Hindlimb muscle (tissue), 1 donor: ENCODE measurements around the gene DCAF11. TPM values are rescaled to one million over a fixed set of nuclear protein-coding genes. Genes with fewer than 3 reads are reported as not detected.
"Not testable (repeated sequence)": the region's sequence is repeated elsewhere in the genome, so short reads cannot be mapped to it uniquely, and the experiment has no call there.

Experiments
- DNase-seq: peaks from one replicate; pipeline ENCODE4 v3.0.0-alpha.2; 2013
- polyA plus RNA-seq: library from polyadenylated mRNA; unstranded; fragments of 120-200 nt; gene quantifications from one replicate; pipeline ENCODE4 v1.2.1, GENCODE V29; 2013; ENCODE audit not compliant: insufficient read length

Gene DCAF11
- polyA plus RNA-seq, 1 donor = 48.2 TPM

DNA sequence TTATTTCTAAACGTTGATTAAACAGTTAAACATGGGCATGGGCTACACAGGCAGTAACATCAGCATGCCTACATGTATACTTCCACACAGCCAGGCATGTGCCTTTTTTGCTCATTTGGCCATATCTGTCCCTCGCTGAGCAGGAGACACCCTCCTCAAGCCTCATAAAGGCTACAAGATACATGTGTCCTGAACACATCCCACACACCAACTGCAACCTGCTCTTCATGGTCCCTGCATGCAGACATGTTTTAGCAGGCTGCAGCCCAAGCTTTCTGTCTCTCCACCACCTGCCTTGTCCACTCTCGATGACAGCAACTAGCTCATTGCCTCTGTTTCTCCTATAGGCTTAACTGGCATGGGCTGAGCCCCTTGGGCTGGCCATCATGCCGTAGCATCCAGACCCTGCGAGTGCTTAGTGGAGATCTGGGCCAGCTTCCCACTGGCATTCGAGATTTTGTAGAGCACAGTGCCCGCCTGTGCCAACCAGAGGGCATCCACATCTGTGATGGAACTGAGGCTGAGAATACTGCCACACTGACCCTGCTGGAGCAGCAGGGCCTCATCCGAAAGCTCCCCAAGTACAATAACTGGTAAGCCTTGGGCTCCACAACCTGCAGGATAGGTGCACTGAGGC lies 17.9 kb upstream of the DCAF11 start:
- no peak for DNase-seq

DNA sequence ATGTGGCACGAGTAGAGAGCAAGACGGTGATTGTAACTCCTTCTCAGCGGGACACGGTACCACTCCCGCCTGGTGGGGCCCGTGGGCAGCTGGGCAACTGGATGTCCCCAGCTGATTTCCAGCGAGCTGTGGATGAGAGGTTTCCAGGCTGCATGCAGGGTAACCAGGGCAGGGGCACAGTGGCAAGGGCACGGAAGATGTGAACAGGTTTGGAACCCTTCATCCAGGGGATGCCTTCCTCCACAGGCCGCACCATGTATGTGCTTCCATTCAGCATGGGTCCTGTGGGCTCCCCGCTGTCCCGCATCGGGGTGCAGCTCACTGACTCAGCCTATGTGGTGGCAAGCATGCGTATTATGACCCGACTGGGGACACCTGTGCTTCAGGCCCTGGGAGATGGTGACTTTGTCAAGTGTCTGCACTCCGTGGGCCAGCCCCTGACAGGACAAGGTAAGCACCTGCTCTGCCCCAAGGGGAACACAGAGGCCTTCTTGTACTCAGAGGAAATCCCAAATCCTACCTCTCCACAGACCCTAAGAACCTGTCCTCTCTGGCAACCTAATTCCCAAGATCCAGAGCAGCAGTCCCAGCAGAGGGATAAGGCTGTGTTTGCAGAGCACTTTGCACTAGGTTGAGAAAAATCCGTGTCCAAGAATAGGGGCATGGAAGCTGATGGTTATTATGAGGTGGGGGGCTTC lies 16.2 kb upstream of the DCAF11 start:
- DNase-seq = no peak

DNA sequence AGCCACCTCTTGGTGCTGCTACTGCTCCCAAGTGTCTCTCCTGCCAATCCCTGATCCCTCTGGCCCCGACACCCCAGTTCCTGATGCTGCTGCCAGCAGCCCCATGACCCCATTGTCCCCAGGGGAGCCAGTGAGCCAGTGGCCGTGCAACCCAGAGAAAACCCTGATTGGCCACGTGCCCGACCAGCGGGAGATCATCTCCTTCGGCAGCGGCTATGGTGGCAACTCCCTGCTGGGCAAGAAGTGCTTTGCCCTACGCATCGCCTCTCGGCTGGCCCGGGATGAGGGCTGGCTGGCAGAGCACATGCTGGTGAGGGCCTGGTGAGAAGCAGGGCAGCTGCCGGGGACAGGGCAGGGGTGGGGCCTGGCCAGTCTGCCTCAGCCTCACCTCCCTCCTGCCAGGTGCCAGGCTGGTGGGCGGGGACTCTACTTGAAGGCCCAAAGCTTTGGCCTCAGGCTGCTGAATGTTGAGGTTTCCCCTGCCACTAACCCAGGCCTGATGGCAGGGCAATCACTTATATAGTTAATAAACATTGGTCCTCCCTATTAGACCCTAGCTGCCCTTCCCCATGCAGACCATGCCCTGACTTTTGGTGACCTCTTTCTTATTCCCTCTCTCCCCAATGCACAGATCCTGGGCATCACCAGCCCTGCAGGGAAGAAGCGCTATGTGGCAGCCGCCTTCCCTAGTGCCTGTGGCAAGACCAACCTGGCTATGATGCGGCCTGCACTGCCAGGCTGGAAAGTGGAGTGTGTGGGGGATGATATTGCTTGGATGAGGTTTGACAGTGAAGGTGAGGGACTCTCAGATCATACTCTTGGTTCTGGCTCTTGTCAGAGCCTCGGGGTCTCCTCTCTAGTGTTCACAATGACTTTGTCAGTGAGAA lies 15.4 kb upstream of the DCAF11 start:
- DNase-seq = no peak

DNA sequence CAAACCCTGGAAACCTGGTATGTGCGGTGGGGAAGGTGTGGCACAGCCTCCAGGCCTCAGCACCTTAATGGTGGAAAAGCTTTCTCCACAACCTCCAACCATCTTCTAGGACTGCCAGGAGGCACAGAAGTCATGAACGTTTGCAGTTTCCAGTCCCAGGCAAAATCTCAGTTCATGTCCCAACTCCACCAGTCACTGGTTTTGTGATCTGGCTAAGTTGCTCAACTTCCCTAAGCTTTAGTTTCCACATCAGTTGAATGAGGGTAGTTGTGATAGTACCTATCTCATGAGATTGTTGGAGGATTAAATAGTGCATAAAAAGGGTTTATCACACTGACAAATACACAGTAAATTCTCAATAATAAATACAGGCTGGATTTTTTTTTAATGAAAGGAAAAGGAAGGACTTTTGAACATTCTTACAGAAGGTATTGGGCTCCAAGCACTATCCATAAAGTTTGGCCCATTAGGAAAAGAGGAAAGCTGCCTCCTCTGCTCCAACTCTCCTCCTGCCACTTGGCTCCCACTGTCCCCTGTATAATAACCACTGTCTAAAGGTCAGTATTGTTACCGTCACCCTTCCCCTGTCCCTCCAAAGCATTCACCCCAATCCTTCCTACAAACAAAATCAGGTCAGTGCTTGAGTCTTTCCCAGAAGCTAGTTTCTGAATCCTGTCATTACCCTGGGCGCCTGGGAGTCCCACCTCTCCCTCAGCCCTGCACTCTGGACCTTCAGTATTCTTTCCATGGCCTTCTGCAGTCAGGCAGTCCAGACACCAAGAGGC lies 14.2 kb upstream of the DCAF11 start:
- DNase-seq = no peak

DNA sequence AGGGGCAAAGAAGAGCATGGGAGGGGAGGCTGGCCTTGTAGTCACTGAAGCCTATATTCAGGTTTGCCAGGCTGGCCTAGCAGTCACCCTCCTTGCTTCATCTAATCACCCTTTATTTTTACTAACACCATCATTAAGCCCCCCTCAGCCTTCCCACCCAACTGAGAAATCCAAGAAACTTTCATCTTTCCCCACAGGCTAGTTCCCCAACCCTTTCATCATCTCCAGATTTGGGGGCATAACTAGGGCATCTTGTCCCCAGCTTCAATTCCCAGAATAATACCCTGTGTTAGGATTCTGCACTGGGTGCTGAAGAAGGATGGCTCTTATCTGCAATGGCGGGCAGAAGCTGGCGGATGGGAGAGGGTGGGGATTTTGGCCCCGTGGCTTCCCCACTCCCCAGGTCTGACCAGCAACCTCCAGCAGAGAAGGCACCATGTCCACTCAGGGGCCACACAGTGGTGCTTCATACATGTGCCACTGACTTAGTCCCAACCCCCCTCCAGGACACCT lies 13.5 kb upstream of the DCAF11 start:
- DNase-seq = no peak

DNA sequence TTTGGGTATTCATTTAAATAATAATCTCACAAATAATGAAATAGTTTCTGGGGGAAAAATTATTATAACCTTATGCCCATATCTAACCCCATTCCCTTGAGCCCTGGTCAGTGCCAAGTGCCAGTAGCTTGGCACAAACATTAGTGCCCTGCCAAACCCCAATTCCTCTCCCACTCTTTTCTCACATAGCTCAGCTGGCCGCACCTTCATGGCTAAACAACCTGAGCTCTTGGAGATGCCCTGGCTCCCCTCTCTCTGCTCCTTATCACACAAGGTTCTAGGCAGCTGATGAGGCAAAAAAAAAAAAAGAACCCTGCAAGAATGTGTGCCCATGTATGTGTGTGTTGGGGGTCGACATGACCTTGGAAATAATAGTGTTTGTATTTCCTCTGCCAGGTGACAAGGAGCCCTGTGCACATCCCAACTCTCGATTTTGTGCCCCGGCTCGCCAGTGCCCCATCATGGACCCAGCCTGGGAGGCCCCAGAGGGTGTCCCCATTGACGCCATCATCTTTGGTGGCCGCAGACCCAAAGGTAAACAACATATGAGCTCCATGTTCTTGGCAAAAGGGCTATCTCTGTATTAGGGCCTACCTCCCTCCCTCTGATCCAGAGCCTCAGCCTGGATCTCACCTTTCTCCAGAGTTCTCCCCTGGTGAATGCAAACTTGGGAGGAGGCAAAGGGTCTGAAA lies 12.1 kb upstream of the DCAF11 start:
- no peak for DNase-seq

DNA sequence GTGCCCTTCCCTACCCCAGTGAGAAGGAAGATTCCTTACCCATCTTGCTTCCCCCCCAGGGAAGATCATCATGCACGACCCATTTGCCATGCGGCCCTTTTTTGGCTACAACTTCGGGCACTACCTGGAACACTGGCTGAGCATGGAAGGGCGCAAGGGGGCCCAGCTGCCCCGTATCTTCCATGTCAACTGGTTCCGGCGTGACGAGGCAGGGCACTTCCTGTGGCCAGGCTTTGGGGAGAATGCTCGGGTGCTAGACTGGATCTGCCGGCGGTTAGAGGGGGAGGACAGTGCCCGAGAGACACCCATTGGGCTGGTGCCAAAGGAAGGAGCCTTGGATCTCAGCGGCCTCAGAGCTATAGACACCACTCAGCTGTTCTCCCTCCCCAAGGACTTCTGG lies 11.1 kb upstream of the DCAF11 start:
- no peak for DNase-seq

DNA sequence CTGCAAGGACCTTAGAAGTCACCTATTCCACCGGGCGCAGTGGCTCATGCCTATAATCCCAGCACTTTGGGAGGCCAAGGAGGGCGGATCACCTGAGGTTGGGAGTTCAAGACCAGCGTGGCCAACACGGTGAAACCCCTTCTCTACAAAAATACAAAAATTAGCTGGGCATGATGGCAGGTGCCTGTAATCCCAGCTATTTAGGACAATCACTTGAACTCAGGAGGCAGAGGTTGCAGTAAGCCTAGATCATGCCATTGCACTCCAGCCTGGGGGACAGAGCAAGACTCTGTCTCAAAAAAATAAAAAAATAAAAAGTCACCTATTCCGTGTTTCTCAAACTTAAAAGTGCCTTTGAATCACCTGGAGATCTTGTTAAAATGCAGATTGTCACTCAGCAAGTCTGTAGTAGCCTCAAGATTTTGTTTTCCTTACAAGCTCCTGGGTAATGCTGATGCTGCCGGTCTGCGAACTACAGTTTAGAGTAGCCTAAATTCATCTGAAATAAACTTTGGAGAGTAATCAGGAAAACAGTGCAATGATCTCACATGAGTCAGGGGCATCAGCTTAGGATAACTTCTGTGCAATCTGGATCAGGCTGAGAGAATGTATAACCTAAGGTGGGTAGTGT lies 8.9 kb upstream of the DCAF11 start:
- DNase-seq = not testable (repeated sequence)

DNA sequence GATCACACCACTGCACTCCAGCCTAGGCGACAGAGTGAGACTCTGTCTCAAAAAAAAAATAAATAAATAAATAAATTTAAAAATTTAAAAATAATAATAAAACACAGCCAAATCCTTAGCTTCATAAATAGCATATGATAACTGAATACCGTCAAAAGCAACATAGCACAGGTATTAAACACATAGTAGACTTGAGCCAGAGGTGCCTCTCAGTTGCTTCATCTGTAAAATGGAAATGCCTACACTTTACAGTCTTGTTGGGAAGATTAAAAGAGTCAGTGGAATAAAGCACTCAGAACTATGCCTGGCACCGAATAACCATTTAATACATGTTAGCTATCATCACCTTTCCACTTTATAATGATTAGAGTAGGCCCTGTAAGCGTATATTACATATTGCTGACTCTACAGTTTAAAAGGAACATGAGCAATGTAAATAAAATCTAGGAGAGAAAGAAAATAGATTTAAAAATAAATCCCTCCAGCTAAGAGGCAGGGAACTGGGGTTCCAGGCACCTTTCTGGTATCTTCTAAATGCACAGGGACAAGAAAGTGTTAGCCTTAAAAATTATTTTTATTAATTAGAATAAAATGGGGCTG lies 7.8 kb upstream of the DCAF11 start:
- DNase-seq = no peak

DNA sequence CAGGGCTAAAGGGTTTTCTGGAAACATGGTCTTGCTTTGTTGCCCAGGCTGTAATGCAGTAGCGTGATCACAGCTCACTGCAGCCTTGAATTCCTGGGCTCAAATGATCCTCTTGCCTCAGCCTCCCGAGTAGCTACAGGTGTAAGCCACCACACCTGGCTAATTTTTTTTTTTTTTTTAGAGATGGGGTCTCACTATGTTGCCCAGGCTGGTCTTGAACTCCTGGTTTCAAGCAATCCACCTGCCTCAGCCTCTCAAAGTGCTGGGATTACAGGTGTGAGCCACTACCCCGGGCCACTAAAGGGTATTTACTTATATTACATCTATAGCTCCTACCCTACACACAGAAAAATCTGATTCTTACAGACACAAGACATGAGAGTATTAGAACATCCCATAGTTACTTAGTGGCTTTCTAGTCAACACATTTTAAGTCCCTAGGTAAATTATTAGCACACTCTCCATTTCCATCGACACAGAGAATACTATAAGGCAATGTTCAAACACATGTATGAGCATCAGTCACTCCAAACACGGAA lies 6.2 kb upstream of the DCAF11 start:
- no peak for DNase-seq

DNA sequence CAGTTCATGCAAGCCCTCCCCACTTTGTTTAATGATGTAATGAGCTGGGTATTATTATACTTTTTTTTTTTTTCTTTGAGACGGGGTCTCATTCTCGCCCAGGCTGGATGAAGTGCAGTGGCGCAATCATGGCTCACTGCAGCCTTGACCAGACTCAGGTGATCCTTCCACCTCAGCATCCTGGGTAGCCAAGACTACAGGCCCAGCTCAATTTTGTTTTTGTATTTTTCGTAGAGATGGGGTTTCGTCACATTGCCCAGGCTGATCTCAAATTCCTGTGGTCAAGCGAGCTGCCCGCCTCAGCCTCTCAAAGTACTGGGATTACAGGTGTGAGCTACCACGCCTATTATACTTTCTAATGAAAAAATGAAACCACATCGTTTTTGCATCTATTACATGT lies 4.5 kb upstream of the DCAF11 start:
- no peak for DNase-seq

DNA sequence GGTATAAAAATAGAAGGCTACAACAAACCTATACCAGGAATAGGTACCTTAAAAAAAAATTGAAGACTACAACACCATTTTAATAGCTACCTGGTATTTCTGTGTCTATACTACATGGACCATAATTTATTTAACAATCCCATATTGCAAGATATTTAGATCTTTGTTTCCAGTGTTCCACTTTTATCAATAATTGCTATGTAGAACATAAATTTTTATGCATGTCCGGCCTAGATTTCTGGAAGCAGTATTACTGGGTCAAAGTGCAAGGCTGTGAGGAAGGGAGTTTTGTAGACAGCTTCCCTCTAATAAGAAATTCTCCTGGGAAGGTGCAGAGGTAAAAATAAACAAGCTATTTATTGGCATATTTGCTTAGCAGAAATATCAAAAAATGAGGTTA lies 4.1 kb upstream of the DCAF11 start:
- DNase-seq = no peak

DNA sequence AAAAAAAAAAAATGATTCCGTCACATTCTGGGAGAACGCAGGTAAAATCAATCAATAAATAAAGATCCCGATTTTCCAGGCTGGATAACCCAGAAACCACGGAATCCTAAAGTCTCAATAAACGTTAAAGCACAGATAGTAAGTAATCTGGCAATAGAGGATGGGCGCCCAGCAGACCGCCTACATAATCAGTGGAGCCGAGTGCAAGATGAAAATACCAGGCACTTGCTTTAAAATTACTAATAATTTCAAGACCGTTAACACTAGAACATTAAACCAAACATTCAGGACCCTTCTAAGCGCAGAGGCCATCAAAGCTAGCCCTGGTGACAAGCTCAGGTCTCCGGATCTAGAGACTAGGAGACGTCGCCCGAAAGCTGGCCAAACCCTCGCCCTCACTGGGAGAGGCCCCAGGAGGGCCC lies 1.2 kb upstream of the DCAF11 start:
- DNase-seq = no peak

DNA sequence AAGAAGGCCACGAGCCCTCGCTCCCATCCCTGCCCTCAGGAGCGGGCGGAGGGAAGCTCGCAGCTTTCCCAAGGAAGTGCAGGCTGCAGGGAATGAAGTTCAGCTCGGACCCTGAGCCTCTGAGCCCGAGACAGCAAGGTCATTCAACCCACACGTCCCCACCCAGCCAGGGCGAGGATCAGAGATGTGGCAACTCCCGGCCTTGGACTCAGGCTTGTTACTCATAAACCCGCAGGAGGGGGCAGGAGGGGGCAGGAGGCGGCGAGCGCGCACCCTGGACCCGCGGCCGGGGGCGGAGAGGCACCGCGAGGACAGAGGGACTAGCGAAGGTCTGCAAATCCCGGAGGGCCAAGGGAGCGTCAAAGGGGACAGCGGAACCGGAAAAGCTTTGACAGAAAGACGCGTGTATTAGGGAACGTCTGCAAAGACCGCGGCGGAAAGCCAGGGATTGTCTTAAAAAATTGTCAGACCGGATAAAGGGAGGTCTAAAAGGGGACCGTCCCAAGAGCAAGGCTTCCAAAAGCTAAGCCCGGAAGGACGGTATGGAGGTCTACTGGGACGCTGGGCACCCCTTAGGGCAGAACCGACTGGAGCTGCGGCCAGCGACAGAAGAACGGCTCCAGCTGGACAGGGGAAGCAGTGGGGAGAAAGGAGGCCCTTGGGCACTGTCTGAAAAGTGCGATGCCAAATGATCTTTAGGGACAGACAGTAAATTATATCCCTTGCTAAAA lies 611 bp upstream of the DCAF11 start:
- peak; percentile 88 for DNase-seq

DNA sequence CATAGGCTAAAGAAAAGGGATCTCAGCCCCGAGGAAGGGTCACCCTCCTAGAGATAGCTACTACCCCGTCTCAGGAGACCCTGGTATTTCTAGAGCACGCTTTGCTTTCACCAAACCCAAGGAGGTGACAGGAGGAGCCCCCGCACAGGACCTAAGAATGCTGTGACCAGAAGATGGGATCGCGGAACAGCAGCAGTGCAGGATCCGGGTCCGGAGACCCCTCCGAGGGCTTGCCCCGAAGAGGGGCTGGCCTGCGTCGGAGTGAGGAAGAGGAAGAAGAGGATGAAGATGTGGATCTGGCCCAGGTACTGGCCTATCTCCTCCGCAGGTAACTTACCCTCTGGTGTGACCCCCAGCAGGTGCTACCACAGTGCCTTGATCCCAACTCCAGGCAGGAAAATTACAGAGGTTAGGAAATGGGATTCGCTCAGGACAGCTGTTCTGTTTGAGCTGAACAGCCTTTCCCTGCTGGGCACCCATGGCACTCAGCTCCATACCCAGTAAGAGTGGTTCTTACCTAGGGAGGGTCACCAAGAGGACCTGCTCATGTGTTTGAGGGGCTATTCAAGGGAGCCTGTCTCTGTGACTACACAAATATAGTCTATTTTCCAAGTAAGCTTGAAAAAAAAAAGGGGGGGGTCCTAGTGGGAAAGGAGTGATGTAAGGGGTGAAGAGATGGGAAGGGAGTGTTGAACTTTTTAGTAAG lies 998 bp downstream of the DCAF11 start:
- DNase-seq = no peak

DNA sequence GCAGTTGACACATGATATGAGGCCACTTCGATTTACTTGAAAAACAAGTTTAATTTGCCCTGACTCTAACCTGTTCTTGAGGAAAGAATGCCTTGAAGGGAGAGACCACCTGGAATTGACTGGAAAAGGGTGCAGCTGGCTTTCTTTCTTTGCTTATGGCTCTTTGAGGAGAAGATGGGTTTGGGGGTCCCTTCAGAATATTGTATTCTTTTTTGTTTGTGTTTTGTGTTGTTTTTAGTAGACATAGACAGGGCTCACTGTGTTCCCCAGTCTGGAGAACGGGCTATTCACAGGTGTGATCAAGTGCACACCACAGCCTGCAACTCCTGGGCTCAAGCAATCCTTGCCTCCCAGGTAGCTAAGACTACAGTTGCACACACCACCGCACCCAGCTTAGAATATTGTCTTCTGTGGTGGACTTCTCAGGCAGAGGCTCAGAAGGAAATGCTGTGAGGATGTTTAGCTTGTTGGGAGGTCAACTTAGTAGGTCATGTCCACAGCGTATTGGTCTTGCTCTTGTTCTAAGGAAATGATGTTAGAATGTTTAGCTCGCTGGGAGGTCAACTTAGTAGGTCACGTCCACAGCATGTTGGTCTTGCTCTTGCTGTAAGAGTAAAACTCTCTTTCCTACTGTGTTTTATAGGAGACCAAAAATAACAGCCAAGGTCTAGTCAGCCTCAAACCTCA lies 1.7 kb downstream of the DCAF11 start:
- DNase-seq = no peak

DNA sequence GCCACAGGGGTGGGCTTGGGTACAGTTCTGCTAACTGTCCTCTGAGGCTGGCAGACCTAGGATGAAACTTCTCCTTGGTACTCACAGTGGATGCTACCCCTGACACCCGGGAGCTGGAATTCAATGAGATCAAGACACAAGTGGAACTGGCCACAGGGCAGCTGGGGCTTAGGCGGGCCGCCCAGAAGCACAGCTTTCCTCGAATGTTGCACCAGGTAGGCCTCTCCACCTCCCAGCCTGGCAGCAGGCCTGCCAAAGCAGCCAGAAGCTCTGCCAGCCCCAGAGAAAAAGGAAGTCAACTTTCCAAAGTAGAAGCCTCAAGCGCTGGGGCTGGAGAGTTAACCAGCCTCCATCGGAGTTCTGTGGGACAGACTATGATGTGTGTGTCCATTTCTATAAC lies 2.6 kb downstream of the DCAF11 start:
- DNase-seq = no peak

DNA sequence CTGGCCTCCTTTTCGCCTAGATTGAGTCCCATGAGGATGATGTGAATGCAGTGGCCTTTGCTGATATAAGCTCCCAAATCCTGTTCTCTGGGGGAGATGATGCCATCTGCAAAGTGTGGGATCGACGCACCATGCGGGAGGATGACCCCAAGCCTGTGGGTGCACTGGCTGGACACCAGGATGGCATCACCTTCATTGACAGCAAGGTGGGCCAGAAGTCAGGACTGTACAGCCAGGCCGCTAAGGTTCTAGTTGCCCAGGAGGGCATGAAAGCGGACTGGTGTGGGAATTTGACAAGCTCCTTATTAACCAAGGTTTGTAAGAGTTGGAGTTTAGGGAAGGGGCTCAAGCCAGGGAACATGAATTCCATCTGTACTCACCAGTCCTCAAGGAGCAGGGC lies 5.1 kb downstream of the DCAF11 start:
- DNase-seq = no peak

DNA sequence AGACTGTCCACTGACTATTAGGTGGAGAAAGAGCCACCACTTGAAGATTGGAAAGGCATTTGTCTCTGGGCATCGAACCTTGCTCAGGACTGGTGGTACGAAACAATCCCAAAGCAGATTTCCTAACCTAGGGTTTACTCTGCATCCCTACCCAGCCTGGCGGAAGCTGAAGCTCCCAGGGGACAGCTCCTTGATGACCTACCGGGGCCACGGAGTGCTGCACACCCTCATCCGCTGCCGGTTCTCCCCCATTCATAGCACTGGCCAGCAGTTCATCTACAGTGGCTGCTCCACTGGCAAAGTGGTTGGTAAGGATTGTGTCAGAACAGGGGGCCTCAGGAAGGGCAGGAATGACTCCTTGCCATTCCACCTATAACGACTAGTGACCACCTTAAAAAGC lies 6.6 kb downstream of the DCAF11 start:
- no peak for DNase-seq
